RWPE2 (cell line): Measurements from ENCODE around the gene ADM2.

Source experiments
- ATAC-seq: fragments of 200-7000 bp; cut with Tn5 transposase; 3 replicates; pipeline ENCODE4 v1.9.1; 2021; ENCODE audit warnings: low read depth
- DNase-seq: peaks from one replicate; pipeline ENCODE4 v3.0.0-alpha.2; 2020; ENCODE audit warnings: low spot score
- H3K27ac ChIP-seq: fragments of 450-650 bp; 2 replicates; pipeline ENCODE4 v1.5.1; 2017; ENCODE audit warnings: mild to moderate bottlenecking; ENCODE audit not compliant: poor library complexity, severe bottlenecking
- H3K27me3 ChIP-seq: fragments of 250-450 bp; sonication (Bioruptor Pico); 2 replicates; pipeline ENCODE4 v1.5.1; 2021; ENCODE audit warnings: mild to moderate bottlenecking, moderate library complexity; ENCODE audit not compliant: insufficient read depth, poor library complexity, severe bottlenecking
- H3K36me3 ChIP-seq: fragments of 250-450 bp; sonication (Bioruptor Pico); 2 replicates; pipeline ENCODE4 v1.5.1; 2020; ENCODE audit warnings: low read depth, mild to moderate bottlenecking, moderate library complexity
- H3K4me1 ChIP-seq: fragments of 250-450 bp; sonication (Bioruptor Pico); 2 replicates; pipeline ENCODE4 v1.5.1; 2021; ENCODE audit warnings: mild to moderate bottlenecking, moderate library complexity; ENCODE audit not compliant: insufficient read depth, poor library complexity, severe bottlenecking
- H3K4me3 ChIP-seq: fragments of 250-450 bp; sonication (Bioruptor Pico); 2 replicates; pipeline ENCODE4 v1.5.1; 2021; ENCODE audit warnings: mild to moderate bottlenecking, moderate library complexity; ENCODE audit not compliant: severe bottlenecking
- H3K9me3 ChIP-seq: fragments of 250-450 bp; sonication (Bioruptor Pico); 2 replicates; pipeline ENCODE4 v1.5.1; 2021; ENCODE audit warnings: mild to moderate bottlenecking, moderate library complexity; ENCODE audit not compliant: severe bottlenecking
- TF ChIP-seq, protein P1 (sequence below): fragments of 450-650 bp; IDR thresholded peaks from one replicate; pipeline ENCODE4 v1.5.1; 2017; ENCODE audit warnings: mild to moderate bottlenecking, moderate library complexity; ENCODE audit not compliant: poor library complexity, severe bottlenecking

ADM2 gene

GRCh38 chr22:50460938-50461337 is 20.4 kb upstream of the ADM2 start:
- Histone ChIP-seq H3K4me3 (no peak overlapping the region), H3K9me3 (no peaks in the 10 kb centered on the region), H3K27me3 (no peaks in the 10 kb centered on the region), H3K4me1 (peaks cover 4% of the 10 kb centered on the region), H3K27ac (no peak overlapping the region), H3K36me3 (peaks cover 52% of the 10 kb centered on the region)
- TF ChIP-seq, protein P1, sequence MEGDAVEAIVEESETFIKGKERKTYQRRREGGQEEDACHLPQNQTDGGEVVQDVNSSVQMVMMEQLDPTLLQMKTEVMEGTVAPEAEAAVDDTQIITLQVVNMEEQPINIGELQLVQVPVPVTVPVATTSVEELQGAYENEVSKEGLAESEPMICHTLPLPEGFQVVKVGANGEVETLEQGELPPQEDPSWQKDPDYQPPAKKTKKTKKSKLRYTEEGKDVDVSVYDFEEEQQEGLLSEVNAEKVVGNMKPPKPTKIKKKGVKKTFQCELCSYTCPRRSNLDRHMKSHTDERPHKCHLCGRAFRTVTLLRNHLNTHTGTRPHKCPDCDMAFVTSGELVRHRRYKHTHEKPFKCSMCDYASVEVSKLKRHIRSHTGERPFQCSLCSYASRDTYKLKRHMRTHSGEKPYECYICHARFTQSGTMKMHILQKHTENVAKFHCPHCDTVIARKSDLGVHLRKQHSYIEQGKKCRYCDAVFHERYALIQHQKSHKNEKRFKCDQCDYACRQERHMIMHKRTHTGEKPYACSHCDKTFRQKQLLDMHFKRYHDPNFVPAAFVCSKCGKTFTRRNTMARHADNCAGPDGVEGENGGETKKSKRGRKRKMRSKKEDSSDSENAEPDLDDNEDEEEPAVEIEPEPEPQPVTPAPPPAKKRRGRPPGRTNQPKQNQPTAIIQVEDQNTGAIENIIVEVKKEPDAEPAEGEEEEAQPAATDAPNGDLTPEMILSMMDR = no peak
- no peak for ATAC-seq
- DNase-seq = no peak

DNA sequence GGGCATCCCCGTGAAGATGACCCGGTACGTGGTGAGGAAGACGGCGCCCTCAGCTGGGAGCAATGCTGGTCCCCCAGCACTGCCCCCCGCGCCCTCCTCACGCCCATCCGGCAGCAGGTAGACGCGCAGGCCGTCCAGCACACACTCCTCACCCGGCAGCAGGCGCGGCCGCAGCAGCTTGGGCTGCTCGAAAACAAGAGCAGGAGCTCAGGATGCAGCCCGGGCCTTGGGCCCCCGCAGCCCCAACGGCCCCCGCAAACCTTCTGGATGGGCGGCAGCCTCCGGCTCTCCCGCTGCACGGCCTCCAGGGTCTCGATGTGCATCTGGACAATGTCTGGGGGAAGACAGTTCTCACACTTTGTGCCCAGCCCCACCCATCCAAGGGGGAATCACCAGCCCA is 19.8 kb upstream of the ADM2 start:
- H3K9me3 ChIP-seq = no peaks in the 10 kb centered on the region
- H3K4me1 ChIP-seq = peaks cover 4% of the 10 kb centered on the region
- H3K27me3 ChIP-seq = no peaks in the 10 kb centered on the region
- ATAC-seq (no peak), DNase-seq (no peak)
- peaks cover 58% of the 10 kb centered on the region for H3K36me3 ChIP-seq
- TF ChIP-seq, protein P1 = no peak
- H3K27ac ChIP-seq = no peak overlapping the region
- H3K4me3 ChIP-seq = no peak overlapping the region

DNA sequence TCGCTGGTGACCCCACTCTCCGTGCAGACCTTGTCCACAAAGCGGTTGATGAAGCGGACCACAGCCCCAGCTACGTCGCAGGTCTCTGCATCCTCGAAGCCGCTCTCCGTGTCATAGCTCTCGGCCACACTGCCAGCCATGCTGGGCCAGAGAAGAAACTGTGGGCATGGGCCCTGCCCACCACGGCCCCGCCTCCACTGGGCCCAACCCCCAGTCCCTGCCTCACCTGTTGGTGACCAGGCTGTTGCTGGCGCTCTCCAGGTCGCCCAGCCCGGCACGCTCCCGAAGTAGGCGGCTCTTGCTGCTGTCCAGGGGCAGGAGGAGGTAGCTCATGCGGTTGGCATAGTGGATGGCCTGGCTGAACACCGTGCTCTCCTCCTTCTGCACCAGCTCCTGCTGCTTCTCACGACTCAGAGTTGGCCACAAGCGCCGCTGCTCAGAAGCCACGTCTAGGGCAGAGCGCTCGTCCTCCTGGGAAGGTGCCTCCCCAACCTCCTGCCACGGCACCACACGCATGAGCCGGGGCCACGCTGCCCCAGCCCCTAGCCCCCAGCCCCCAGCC is 19.3 kb upstream of the ADM2 start:
- no peak for ATAC-seq
- peaks cover 63% of the 10 kb centered on the region for H3K36me3 ChIP-seq

GRCh38 chr22:50463188-50463900 is 18.0 kb upstream of the ADM2 start:
- TF ChIP-seq, protein P1 = no peak
- ATAC-seq (no peak), DNase-seq (no peak)
- no peaks in the 10 kb centered on the region for H3K27me3 ChIP-seq
- peaks cover 4% of the 10 kb centered on the region for H3K4me1 ChIP-seq
- H3K36me3 ChIP-seq = peaks cover 66% of the 10 kb centered on the region
- no peak overlapping the region for H3K4me3 ChIP-seq
- no peak overlapping the region for H3K27ac ChIP-seq
- no peaks in the 10 kb centered on the region for H3K9me3 ChIP-seq

More for the DNA sequence above, 19.3 kb upstream of the ADM2 start:
- DNase-seq = no peak
- no peak overlapping the region for H3K27ac ChIP-seq
- H3K9me3 ChIP-seq = no peaks in the 10 kb centered on the region
- no peaks in the 10 kb centered on the region for H3K27me3 ChIP-seq
- H3K4me1 ChIP-seq = peaks cover 4% of the 10 kb centered on the region
- TF ChIP-seq, protein P1 = no peak
- H3K4me3 ChIP-seq = no peak overlapping the region

DNA sequence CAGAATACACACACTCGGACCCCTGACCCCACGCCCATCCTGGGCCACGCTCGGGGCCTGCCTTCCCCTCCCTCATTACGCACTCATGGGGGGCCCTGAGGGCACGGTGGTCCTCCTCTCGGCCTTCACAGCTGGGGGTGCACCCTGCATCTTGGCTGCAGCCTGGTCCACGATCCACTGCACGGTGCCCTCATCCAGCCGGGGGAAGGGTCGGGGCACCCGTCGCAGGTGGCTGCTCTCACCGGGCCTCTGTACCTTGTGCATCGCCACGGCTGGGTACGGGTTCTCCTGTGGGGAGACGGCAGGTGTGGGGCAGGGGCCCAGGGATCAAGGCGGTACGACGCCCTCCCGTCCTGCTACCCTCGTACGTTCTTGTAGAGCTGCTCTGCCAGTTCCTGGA is 16.9 kb upstream of the ADM2 start:
- no peak for DNase-seq
- Histone ChIP-seq H3K9me3 (no peaks in the 10 kb centered on the region), H3K27ac (no peak overlapping the region), H3K4me3 (no peak overlapping the region), H3K36me3 (peaks cover 61% of the 10 kb centered on the region), H3K4me1 (peaks cover 4% of the 10 kb centered on the region), H3K27me3 (no peaks in the 10 kb centered on the region)
- TF ChIP-seq, protein P1 = no peak
- ATAC-seq = no peak
